ENCODE results near the gene SSBP4. TPM values are rescaled to one million over a fixed set of nuclear protein-coding genes. Genes with fewer than 3 reads are reported as not detected.

The SSBP4 gene
- total RNA-seq, 1 experiment from 2014 or later = 51.2 TPM

GRCh38 chr19:18390065-18390907 lies 28.9 kb upstream of the SSBP4 start:
- no peak for DNase-seq (ENCODE audit: low spot score)
- ChIA-PET CTCF (interaction anchor here (1.1 to 6.1 kb wide), 4 partner anchors 11 to 110 kb away, joined by 4 to 106 read pairs (median 40); partner anchors contain the start of gene JUND), POLR2A (interaction anchor here (0.5 to 3.3 kb wide), 2 partner anchors 28 to 110 kb away, joined by 3 to 28 read pairs; partner anchors contain the start of gene JUND)
- ATAC-seq = no peak
- H3K4me3 Mint-ChIP-seq = no peak overlapping the region
- H3K36me3 Mint-ChIP-seq = peaks cover 11% of the 10 kb centered on the region
- no peaks in the 10 kb centered on the region for H3K9me3 Mint-ChIP-seq
- peak overlapping the region; percentile 11; the same call in 1 of the 2 replicates for H3K27ac Mint-ChIP-seq
- peaks cover 32% of the 10 kb centered on the region for H3K27me3 Mint-ChIP-seq (ENCODE audit: low read depth)
- H3K4me1 Mint-ChIP-seq = peaks cover 19% of the 10 kb centered on the region
- TF ChIP-seq GABPB1 (CRISPR knock-in tag; IDR thresholded peaks at IDR 0.05) (peak; percentile 22), HMGXB4 (CRISPR knock-in tag; IDR thresholded peaks at IDR 0.05) (0 out of 2 replicates have a peak, but pooled peaks have one; percentile 41), EMX1 (CRISPR knock-in tag; IDR thresholded peaks at IDR 0.05) (no peak), HMGA2 (CRISPR knock-in tag; IDR thresholded peaks at IDR 0.05) (no peak), ZNF281 (CRISPR knock-in tag; IDR thresholded peaks at IDR 0.05) (no peak), NR3C1 (CRISPR knock-in tag; conservative IDR thresholded peaks at IDR 0.05; ENCODE audit: low read depth) (no peak), NFYB (CRISPR knock-in tag; conservative IDR thresholded peaks at IDR 0.05; ENCODE audit: low read depth) (no peak), GTF2I (CRISPR knock-in tag; conservative IDR thresholded peaks at IDR 0.05) (no peak), ZNF232 (CRISPR knock-in tag; IDR thresholded peaks at IDR 0.05) (no peak)

- ATAC-seq (no peak), DNase-seq (ENCODE audit: low spot score) (no peak)
- no peaks in the 10 kb centered on the region for H3K9me3 Mint-ChIP-seq
- H3K4me1 Mint-ChIP-seq = peaks cover 9% of the 10 kb centered on the region
- no peak overlapping the region for H3K4me3 Mint-ChIP-seq
- ChIA-PET POLR2A (no interaction called here), CTCF (interaction anchor here (1.1 to 6.1 kb wide), 3 partner anchors 21 to 139 kb away, joined by 3 to 106 read pairs (median 63); partner anchors contain the start of gene JUND)
- peaks cover 11% of the 10 kb centered on the region for H3K36me3 Mint-ChIP-seq
- H3K27me3 Mint-ChIP-seq (ENCODE audit: low read depth) = peaks cover 29% of the 10 kb centered on the region
- no peak overlapping the region for H3K27ac Mint-ChIP-seq
- TF ChIP-seq NR3C1 (CRISPR knock-in tag; conservative IDR thresholded peaks at IDR 0.05; ENCODE audit: low read depth) (no peak), FOXJ3 (CRISPR knock-in tag; IDR thresholded peaks at IDR 0.05; ENCODE audit: borderline replicate concordance) (no peak), ZNF281 (CRISPR knock-in tag; IDR thresholded peaks at IDR 0.05) (no peak), ZNF532 (CRISPR knock-in tag; IDR thresholded peaks at IDR 0.05; ENCODE audit: borderline replicate concordance) (no peak), ATF6 (CRISPR knock-in tag; IDR thresholded peaks at IDR 0.05) (no peak), ZNF423 (CRISPR knock-in tag; IDR thresholded peaks at IDR 0.05) (no peak), ZNF219 (CRISPR knock-in tag; IDR thresholded peaks at IDR 0.05; ENCODE audit: borderline replicate concordance) (no peak), KAT7 (CRISPR knock-in tag; IDR thresholded peaks at IDR 0.05; ENCODE audit: borderline replicate concordance) (no peak), MAX (CRISPR knock-in tag; IDR thresholded peaks at IDR 0.05) (no peak), ATF1 (CRISPR knock-in tag; IDR thresholded peaks at IDR 0.05) (no peak)
Observed at GRCh38 chr19:18391509-18392075, 27.6 kb upstream of the SSBP4 start.

Measured in WTC11 (cell line).